ENCODE results near the gene NFATC2IP. TPM values are rescaled to one million over a fixed set of nuclear protein-coding genes. Genes with fewer than 3 reads are reported as not detected.

Gene NFATC2IP
- total and polyA plus RNA-seq, 2 experiments from 2014 or later: 17.3 to 19.7 TPM

GRCh38 chr16:28990375-28991040 is 39.8 kb downstream of the NFATC2IP start:
- no peak overlapping the region for H3K4me3 ChIP-seq
- no peak for DNase-seq (ENCODE audit: low spot score)
- H3K4me1 ChIP-seq (ENCODE audit: insufficient read depth): no peaks in the 10 kb centered on the region
- no peaks in the 10 kb centered on the region for H3K9me3 ChIP-seq (ENCODE audit: low read depth)
- H3K79me2 ChIP-seq: no peaks in the 10 kb centered on the region
- H2AFZ ChIP-seq: no peak overlapping the region
- no peaks in the 10 kb centered on the region for H3K27me3 ChIP-seq
- H4K20me1 ChIP-seq (ENCODE audit: insufficient read depth, poor library complexity, severe bottlenecking): no peaks in the 10 kb centered on the region
- WGBS (ENCODE audit: low lambda C conversion rate, missing lambda C conversion rate): 94% methylated on average over 11 of the region's 11 CpGs
- H3K27ac ChIP-seq: no peak overlapping the region
- H3K9me2 ChIP-seq (replicated peaks; ENCODE audit: insufficient read depth): no peaks in the 10 kb centered on the region
- H3K4me2 ChIP-seq: no peak overlapping the region
- H3K36me3 ChIP-seq (replicated peaks; ENCODE audit: insufficient read depth, low read depth): no peaks in the 10 kb centered on the region
- TF ChIP-seq EZH2phosphoT487 (IDR thresholded peaks at IDR 0.05; ENCODE audit: low read depth, severe bottlenecking, unreplicated experiment) (no peak), EZH2 (IDR thresholded peaks at IDR 0.05; ENCODE audit: borderline replicate concordance) (no peak)
- TF ChIP-seq, protein P1, sequence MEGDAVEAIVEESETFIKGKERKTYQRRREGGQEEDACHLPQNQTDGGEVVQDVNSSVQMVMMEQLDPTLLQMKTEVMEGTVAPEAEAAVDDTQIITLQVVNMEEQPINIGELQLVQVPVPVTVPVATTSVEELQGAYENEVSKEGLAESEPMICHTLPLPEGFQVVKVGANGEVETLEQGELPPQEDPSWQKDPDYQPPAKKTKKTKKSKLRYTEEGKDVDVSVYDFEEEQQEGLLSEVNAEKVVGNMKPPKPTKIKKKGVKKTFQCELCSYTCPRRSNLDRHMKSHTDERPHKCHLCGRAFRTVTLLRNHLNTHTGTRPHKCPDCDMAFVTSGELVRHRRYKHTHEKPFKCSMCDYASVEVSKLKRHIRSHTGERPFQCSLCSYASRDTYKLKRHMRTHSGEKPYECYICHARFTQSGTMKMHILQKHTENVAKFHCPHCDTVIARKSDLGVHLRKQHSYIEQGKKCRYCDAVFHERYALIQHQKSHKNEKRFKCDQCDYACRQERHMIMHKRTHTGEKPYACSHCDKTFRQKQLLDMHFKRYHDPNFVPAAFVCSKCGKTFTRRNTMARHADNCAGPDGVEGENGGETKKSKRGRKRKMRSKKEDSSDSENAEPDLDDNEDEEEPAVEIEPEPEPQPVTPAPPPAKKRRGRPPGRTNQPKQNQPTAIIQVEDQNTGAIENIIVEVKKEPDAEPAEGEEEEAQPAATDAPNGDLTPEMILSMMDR (IDR thresholded peaks at IDR 0.05; ENCODE audit: poor library complexity): no peak

DNA sequence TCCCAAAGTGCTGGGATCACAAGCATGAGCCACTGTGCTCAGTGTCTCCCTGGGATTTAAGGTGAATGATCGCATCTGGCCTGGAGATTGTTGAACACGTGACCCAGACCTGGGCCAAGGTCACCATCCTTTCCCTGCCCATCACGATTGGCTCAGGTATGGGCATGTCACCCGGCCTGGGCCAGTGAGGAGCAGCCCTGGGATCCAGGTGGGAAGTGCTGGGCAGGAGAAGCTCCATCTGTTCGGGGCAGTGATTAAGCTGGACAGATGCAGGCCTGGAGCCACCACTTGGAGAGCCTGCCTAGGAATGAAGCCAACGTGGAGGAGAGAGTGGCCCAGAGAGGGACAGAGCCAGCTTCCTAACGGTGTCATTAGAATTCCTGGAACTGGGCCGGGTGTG is 41.0 kb downstream of the NFATC2IP start:
- no peak overlapping the region for H2AFZ ChIP-seq
- WGBS (ENCODE audit: low lambda C conversion rate, missing lambda C conversion rate): 86% methylated on average over 8 of the region's 8 CpGs
- no peaks in the 10 kb centered on the region for H3K9me2 ChIP-seq (replicated peaks; ENCODE audit: insufficient read depth)
- no peak overlapping the region for H3K4me2 ChIP-seq
- H3K36me3 ChIP-seq (replicated peaks; ENCODE audit: insufficient read depth, low read depth): no peaks in the 10 kb centered on the region
- TF ChIP-seq EZH2phosphoT487 (IDR thresholded peaks at IDR 0.05; ENCODE audit: low read depth, severe bottlenecking, unreplicated experiment): no peak
- TF ChIP-seq, protein P1 (IDR thresholded peaks at IDR 0.05; ENCODE audit: poor library complexity): no peak
- no peak overlapping the region for H3K27ac ChIP-seq
- H3K27me3 ChIP-seq: no peaks in the 10 kb centered on the region
- no peak for DNase-seq (ENCODE audit: low spot score)
- H3K79me2 ChIP-seq: no peaks in the 10 kb centered on the region
- no peaks in the 10 kb centered on the region for H3K9me3 ChIP-seq (ENCODE audit: low read depth)
- no peaks in the 10 kb centered on the region for H3K4me1 ChIP-seq (ENCODE audit: insufficient read depth)
- H4K20me1 ChIP-seq (ENCODE audit: insufficient read depth, poor library complexity, severe bottlenecking): no peaks in the 10 kb centered on the region
- no peak overlapping the region for H3K4me3 ChIP-seq

DNA sequence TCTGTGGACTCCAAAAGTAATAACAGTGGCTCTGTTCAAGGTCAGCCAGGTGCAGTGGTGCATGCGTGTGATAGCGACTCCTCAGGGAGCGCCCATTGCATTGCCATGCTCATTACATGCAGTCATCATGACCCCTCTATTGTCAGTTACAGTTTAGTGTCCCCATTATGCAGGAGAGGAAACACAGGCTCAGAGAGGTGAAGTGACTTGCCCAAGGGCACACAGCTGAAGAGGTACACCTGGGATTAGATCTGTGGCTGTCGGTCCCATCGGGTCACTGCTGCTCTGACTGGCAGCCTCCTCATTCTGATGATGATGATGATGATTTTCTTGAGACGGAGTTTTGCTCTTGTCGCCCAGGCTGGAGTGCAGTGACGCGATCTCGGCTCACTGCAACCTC is 41.8 kb downstream of the NFATC2IP start:
- TF ChIP-seq EZH2phosphoT487 (IDR thresholded peaks at IDR 0.05; ENCODE audit: low read depth, severe bottlenecking, unreplicated experiment): no peak
- TF ChIP-seq, protein P1 (IDR thresholded peaks at IDR 0.05; ENCODE audit: poor library complexity): no peak
- TF ChIP-seq EZH2 (IDR thresholded peaks at IDR 0.05; ENCODE audit: borderline replicate concordance): no peak
- Histone ChIP-seq H3K9me2 (replicated peaks; ENCODE audit: insufficient read depth) (no peaks in the 10 kb centered on the region), H3K4me3 (no peak overlapping the region), H3K4me2 (no peak overlapping the region), H3K79me2 (no peaks in the 10 kb centered on the region), H3K27ac (no peak overlapping the region), H3K27me3 (no peaks in the 10 kb centered on the region), H4K20me1 (ENCODE audit: insufficient read depth, poor library complexity, severe bottlenecking) (no peaks in the 10 kb centered on the region), H3K36me3 (replicated peaks; ENCODE audit: insufficient read depth, low read depth) (no peaks in the 10 kb centered on the region), H3K9me3 (ENCODE audit: low read depth) (no peaks in the 10 kb centered on the region), H3K4me1 (ENCODE audit: insufficient read depth) (no peaks in the 10 kb centered on the region), H2AFZ (no peak overlapping the region)
- no peak for DNase-seq (ENCODE audit: low spot score)
- 97% methylated on average over 10 of the region's 10 CpGs for WGBS (ENCODE audit: low lambda C conversion rate, missing lambda C conversion rate)

All from hepatocyte (in vitro differentiated cells).